HepG2 (cell line): ENCODE results near the gene MSI2. TPM values are rescaled to one million over a fixed set of nuclear protein-coding genes. Genes with fewer than 3 reads are reported as not detected.

Experiments
- ARID2 ChIP-seq: sonication (generic); formaldehyde crosslinking; IDR thresholded peaks from 2 replicates; pipeline ENCODE4 v1.8.1; 2022; ENCODE audit warnings: mild to moderate bottlenecking, missing genetic modification reagents, borderline replicate concordance
- FOXO1 ChIP-seq: sonication (generic); formaldehyde crosslinking; IDR thresholded peaks from 2 replicates; pipeline ENCODE4 v1.4.0; 2020; ENCODE audit warnings: missing genetic modification reagents
- GATAD2A ChIP-seq: IDR thresholded peaks from 2 replicates; pipeline ENCODE4 v1.6.1; 2016
- HNRNPL ChIP-seq: fragments of 200-400 bp; formaldehyde crosslinking; IDR thresholded peaks from 2 replicates; pipeline ENCODE4 v1.6.1; 2017; ENCODE audit warnings: mild to moderate bottlenecking, low read depth, low read length
- HOMEZ ChIP-seq: IDR thresholded peaks from 2 replicates; pipeline ENCODE4 v1.6.1; 2016; ENCODE audit warnings: low read depth
- NPAS2 ChIP-seq: sonication (generic); formaldehyde crosslinking; IDR thresholded peaks from 2 replicates; pipeline ENCODE4 v1.8.0; 2022; ENCODE audit warnings: mild to moderate bottlenecking, missing genetic modification reagents, borderline replicate concordance
- POLR2G ChIP-seq: fragments of 200-400 bp; formaldehyde crosslinking; IDR thresholded peaks from 2 replicates; pipeline ENCODE4 v1.6.1; 2018; ENCODE audit warnings: mild to moderate bottlenecking, low read depth, low read length, moderate library complexity
- RBAK ChIP-seq: sonication (generic); formaldehyde crosslinking; IDR thresholded peaks from 2 replicates; pipeline ENCODE4 v1.5.1; 2020; ENCODE audit warnings: mild to moderate bottlenecking, missing genetic modification reagents
- SATB2 ChIP-seq: sonication (generic); formaldehyde crosslinking; IDR thresholded peaks from 2 replicates; pipeline ENCODE4 v1.5.0; 2020; ENCODE audit warnings: missing genetic modification reagents
- SP4 ChIP-seq: sonication (generic); formaldehyde crosslinking; IDR thresholded peaks from 2 replicates; pipeline ENCODE4 v1.8.1; 2023; ENCODE audit warnings: mild to moderate bottlenecking, missing genetic modification reagents
- TEAD3 ChIP-seq: optimal IDR thresholded peaks from 2 replicates; pipeline ENCODE3; 2016; ENCODE audit warnings: borderline replicate concordance
- THAP8 ChIP-seq: sonication (generic); formaldehyde crosslinking; IDR thresholded peaks from 2 replicates; pipeline ENCODE4 v1.5.1; 2020; ENCODE audit warnings: missing genetic modification reagents, mild to moderate bottlenecking, borderline replicate concordance
- TRIM22 ChIP-seq: fragments of 450-650 bp; IDR thresholded peaks from 2 replicates; pipeline ENCODE4 v1.6.1; 2017
- TRIM24 ChIP-seq: sonication (generic); formaldehyde crosslinking; IDR thresholded peaks from 2 replicates; pipeline ENCODE4 v1.8.0; 2022; ENCODE audit warnings: mild to moderate bottlenecking, missing genetic modification reagents
- ZBTB38 ChIP-seq: sonication (generic); formaldehyde crosslinking; IDR thresholded peaks from 2 replicates; pipeline ENCODE4 v1.5.1; 2020; ENCODE audit warnings: mild to moderate bottlenecking, missing genetic modification reagents
- ZEB1 ChIP-seq: IDR thresholded peaks from 2 replicates; pipeline ENCODE4 v1.6.1; 2012; ENCODE audit warnings: mild to moderate bottlenecking, low read depth, inconsistent platforms; ENCODE audit not compliant: insufficient replicate concordance
- ZFX ChIP-seq: sonication (generic); formaldehyde crosslinking; IDR thresholded peaks from 2 replicates; pipeline ENCODE4 v1.4.0; 2020; ENCODE audit warnings: mild to moderate bottlenecking, low read depth, missing genetic modification reagents, moderate library complexity
- ZKSCAN5 ChIP-seq: sonication (generic); formaldehyde crosslinking; IDR thresholded peaks from 2 replicates; pipeline ENCODE4 v1.5.1; 2020; ENCODE audit warnings: mild to moderate bottlenecking, missing genetic modification reagents
- ZNF549 ChIP-seq: sonication (generic); formaldehyde crosslinking; IDR thresholded peaks from 2 replicates; pipeline ENCODE4 v1.5.0; 2020; ENCODE audit warnings: missing genetic modification reagents
- polyA plus RNA-seq, 8 experiments: library from polyadenylated mRNA; depleted of rRNA in 3 of 8; stranded (reverse) in 7 of 8; unstranded in 1 of 8; fragments of >200 nt; fragmentation: Illumina TruSeq in 4 of 8; extraction: Trizol in 4 of 8; gene quantifications; 2 replicates each; pipeline versions ENCODE4 v1.2.1 to v1.2.3, GENCODE V29; 2011 to 2016; ENCODE audit warnings: low read depth in 4 of 8, missing spikeins in 1 of 8, mixed read lengths in 1 of 8; ENCODE audit not compliant: insufficient read depth in 1 of 8
- total RNA-seq, 5 experiments: library from RNA; depleted of rRNA; stranded (reverse); fragments of >200 nt; fragmentation: Illumina TruSeq; extraction: Trizol; gene quantifications; 2 replicates each; pipeline ENCODE4 v1.2.3, GENCODE V29; 2016; ENCODE audit warnings: low read depth in 1 of 5

The MSI2 gene
- total and polyA plus RNA-seq, 2 of the 13 experiments (the other 11 are each of a cell fraction or from before 2014, with no cell fraction given), result 77.5 to 78.4 TPM

- TF ChIP-seq HOMEZ (CRISPR knock-in tag) (0 out of 2 replicates have a peak, but pooled peaks have one; percentile 2), TRIM24 (no peak), RBAK (CRISPR knock-in tag) (no peak), SP4 (CRISPR knock-in tag) (no peak), SATB2 (no peak), ARID2 (CRISPR knock-in tag) (no peak), FOXO1 (0 out of 2 replicates have a peak, but pooled peaks have one; percentile 8), ZNF549 (CRISPR knock-in tag) (no peak), ZKSCAN5 (no peak), NPAS2 (no peak), ZFX (CRISPR knock-in tag) (0 out of 2 replicates have a peak, but pooled peaks have one; percentile 14), HNRNPL (no peak), ZEB1 (no peak), POLR2G (no peak), THAP8 (CRISPR knock-in tag) (no peak), GATAD2A (CRISPR knock-in tag) (0 out of 2 replicates have a peak, but pooled peaks have one; percentile 8), TEAD3 (CRISPR knock-in tag) (no peak), TRIM22 (no peak), ZBTB38 (CRISPR knock-in tag) (peak; percentile 76)
These were observed 305.9 kb downstream of the MSI2 start (continued) for GRCh38 chr17:57562184-57562698.
